Right lobe of liver (tissue), 6 donors: ENCODE measurements around the gene IRGC. TPM values are rescaled to one million over a fixed set of nuclear protein-coding genes. Genes with fewer than 3 reads are reported as not detected.

Experiments
- ATAC-seq, 4 donors: fragments of 200-7000 bp; cut with Tn5 transposase; one replicate each; pipeline ENCODE4 v1.9.1; 2020; ENCODE audit warnings: mild to moderate bottlenecking in 4 of 4, moderate library complexity in 4 of 4
- DNase-seq, 3 donors: peaks; one replicate each; pipeline ENCODE4 v3.0.0-alpha.2; 2020
- H3K27ac ChIP-seq, 3 donors: fragments of 200-600 bp; one replicate each; pipeline ENCODE4 v1.8.0; 2022
- H3K27me3 ChIP-seq, 2 donors: fragments of 200-600 bp; one replicate each; pipeline ENCODE4 v1.8.0; 2022
- H3K36me3 ChIP-seq, 4 donors: fragments of 200-600 bp; sonication (generic) in 1 of 4; one replicate each; pipeline versions ENCODE4 v1.5.1 to v1.8.0; 2017 to 2022; ENCODE audit warnings: control low read depth in 1 of 4
- H3K4me1 ChIP-seq, 4 donors: fragments of 200-600 bp; sonication (generic) in 1 of 4; one replicate each; pipeline versions ENCODE4 v1.5.1 to v1.8.0; 2017 to 2022; ENCODE audit warnings: control low read depth in 1 of 4
- H3K4me3 ChIP-seq, 3 donors: fragments of 200-600 bp; one replicate each; pipeline ENCODE4 v1.8.0; 2022
- H3K9me3 ChIP-seq, 4 donors: fragments of 200-600 bp; sonication (generic) in 1 of 4; one replicate each; pipeline versions ENCODE4 v1.5.1 to v1.8.0; 2017 to 2022; ENCODE audit warnings: control low read depth in 1 of 4
- CTCF ChIP-seq, 4 donors: fragments of 200-600 bp in 3 of 4; fragments of 450-650 bp in 1 of 4; IDR thresholded peaks; one replicate each; pipeline versions ENCODE4 v1.5.1 to v1.8.0; 2016 to 2022; ENCODE audit warnings: antibody characterized with exemption in 4 of 4, mild to moderate bottlenecking in 2 of 4
- POLR2A ChIP-seq: fragments of 450-650 bp; IDR thresholded peaks from one replicate; pipeline ENCODE4 v1.6.1; 2017; ENCODE audit warnings: antibody characterized with exemption, mild to moderate bottlenecking
- WGBS: methylation state at CpG from one replicate; pipeline ENCODE4 v1.1.6; 2018; ENCODE audit warnings: low coverage, low lambda C conversion rate; ENCODE audit not compliant: insufficient coverage; ENCODE audit errors: missing lambda C conversion rate; 5-methylcytosine and 5-hydroxymethylcytosine counted together
- intact Hi-C, 2 donors: fragments of 100-400 bp; cut with DNase I; formaldehyde crosslinking; loops; one replicate each; pipeline versions ENCODE4 v1.11.2 to v1.14.1; 2022
- total RNA-seq, 6 experiments: library from RNA; depleted of rRNA in 2 of 6; stranded (reverse); fragments of >200 nt in 2 of 6; fragmentation: NEBNext Ultra II Directional in 3 of 6; extraction: Animal tissue kit (Norgen Biotek cat#: 25700) in 3 of 6; gene quantifications; one replicate each; pipeline versions ENCODE4 v1.1.0 to v1.2.4, GENCODE V29; 2016 to 2023
- donor health status: DM: no; HTN: yes; CAD: no.
- donor health status: DM: no; HTN: no; CAD: no.
- donor health status: DM: no; HTN: no; CAD: no.
- donor health status: DM: no; HTN: yes; CAD: no.
- donor health status: DM: no; HTN: yes; CAD: no.

Gene IRGC
- total RNA-seq, 6 experiments from 2014 or later = not detected

- ATAC-seq = peak in 3 of 4 donors; percentile 13 to 22 (median 21)
- peak overlapping the region; percentile 50 to 84 (median 67) for H3K27ac ChIP-seq
- H3K4me1 ChIP-seq = peaks cover 0 to 2% (median 0%) of the 10 kb centered on the region in 4 donors
- H3K9me3 ChIP-seq = no peaks in the 10 kb centered on the region
- intact Hi-C loops = no loop called here
- TF ChIP-seq POLR2A = no peak
- no peak for TF ChIP-seq CTCF (IDR thresholded peaks at IDR 0.05)
- peak in 1 of 3 donors; percentile 46 for DNase-seq
- H3K4me3 ChIP-seq = no peak overlapping the region
- H3K27me3 ChIP-seq = peaks cover 0 to 5% of the 10 kb centered on the region in 2 donors
- H3K36me3 ChIP-seq = no peaks in the 10 kb centered on the region
- 55% methylated on average over 8 of the region's 46 CpGs for WGBS
Observed at GRCh38 chr19:43699506-43700394, 16.1 kb upstream of the IRGC start.

- Histone ChIP-seq H3K4me1 (peaks cover 0 to 2% (median 0%) of the 10 kb centered on the region in 4 donors), H3K27ac (peak overlapping the region; percentile 50 to 84 (median 67)), H3K9me3 (no peaks in the 10 kb centered on the region), H3K4me3 (peak overlapping the region in 1 of 3 donors; percentile 12), H3K27me3 (peaks cover 0 to 5% of the 10 kb centered on the region in 2 donors), H3K36me3 (no peaks in the 10 kb centered on the region)
- TF ChIP-seq CTCF (IDR thresholded peaks at IDR 0.05) (no peak), POLR2A (no peak)
- ATAC-seq (peak; percentile 51 to 70 (median 58)), DNase-seq (peak in 2 of 3 donors; percentile 43 to 56)
- WGBS = 50% methylated on average over 7 of the region's 13 CpGs
- intact Hi-C loops = no loop called here
Observed at GRCh38 chr19:43700395-43701000, 15.4 kb upstream of the IRGC start.

DNA sequence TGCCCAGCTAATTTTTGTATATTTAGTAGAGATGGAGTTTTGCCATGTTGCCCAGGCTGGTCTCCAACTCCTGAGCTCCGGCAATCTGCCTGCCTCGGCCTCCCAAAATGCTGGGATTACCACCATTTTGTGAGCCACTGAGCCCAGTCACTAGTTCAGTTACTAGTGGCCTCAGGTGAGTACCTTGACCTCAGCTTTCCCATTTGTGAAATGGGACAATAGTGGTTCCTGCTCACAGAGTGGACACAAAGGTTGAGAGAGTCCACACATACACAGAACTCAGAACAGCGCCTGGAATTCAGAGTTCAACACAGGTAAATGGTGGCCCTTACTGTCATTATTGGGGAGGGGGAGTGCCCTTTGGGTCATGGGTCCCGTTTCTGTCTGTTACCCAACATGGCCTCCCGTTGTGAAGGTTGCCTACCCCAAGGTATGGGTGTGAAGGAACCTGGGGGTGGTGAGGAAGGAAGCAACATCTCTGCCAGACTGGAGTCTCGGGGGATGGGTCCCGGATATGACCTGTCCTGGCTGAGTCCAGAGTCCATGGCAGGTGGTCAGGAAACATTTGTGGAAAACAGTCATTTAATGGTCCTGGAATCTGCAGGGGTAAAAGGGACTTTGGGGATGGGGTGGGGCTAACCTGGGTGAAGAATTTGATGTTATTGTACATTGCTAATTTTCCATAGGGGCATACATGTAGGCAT is 11.7 kb upstream of the IRGC start:
- no peak for ATAC-seq
- H3K36me3 ChIP-seq = no peaks in the 10 kb centered on the region
- no peak for DNase-seq
- TF ChIP-seq POLR2A = no peak
- TF ChIP-seq CTCF (IDR thresholded peaks at IDR 0.05) = no peak
- H3K27ac ChIP-seq = no peak overlapping the region
- intact Hi-C loops = no loop called here
- H3K4me1 ChIP-seq = peaks cover 0 to 2% (median 0%) of the 10 kb centered on the region in 4 donors
- H3K9me3 ChIP-seq = no peaks in the 10 kb centered on the region
- 51% methylated on average over 5 of the region's 7 CpGs for WGBS
- H3K27me3 ChIP-seq = peaks cover 0 to 3% of the 10 kb centered on the region in 2 donors
- H3K4me3 ChIP-seq = no peak overlapping the region

DNA sequence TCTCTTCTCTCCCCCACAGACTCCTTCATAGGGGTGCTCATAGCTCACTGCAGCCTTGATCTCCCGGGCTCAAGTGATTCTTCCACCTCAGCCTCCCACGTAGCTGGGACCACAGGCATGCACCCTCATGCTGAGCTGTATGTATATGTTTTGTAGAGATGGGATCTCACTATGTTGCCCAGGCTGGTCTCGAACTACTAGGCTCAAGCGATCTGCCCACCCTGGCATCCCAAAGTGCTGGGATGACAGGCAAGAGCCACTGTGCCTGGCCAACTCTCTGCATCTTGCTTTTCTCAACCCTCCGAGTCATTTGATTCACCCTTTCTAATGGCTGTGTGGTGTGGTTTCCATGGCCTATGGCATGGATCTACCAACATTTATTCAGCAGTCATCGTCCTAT is 10.1 kb upstream of the IRGC start:
- Histone ChIP-seq H3K36me3 (no peaks in the 10 kb centered on the region), H3K27me3 (no peaks in the 10 kb centered on the region), H3K4me1 (peaks cover 0 to 2% (median 0%) of the 10 kb centered on the region in 4 donors), H3K9me3 (no peaks in the 10 kb centered on the region), H3K4me3 (no peak overlapping the region), H3K27ac (no peak overlapping the region)
- intact Hi-C loops = no loop called here
- TF ChIP-seq POLR2A (no peak), CTCF (IDR thresholded peaks at IDR 0.05) (no peak)
- ATAC-seq (no peak), DNase-seq (no peak)
- WGBS = 67% methylated on average over 5 of the region's 6 CpGs
